Keratinocyte (primary cell): Measurements from ENCODE around the gene OR52B2.

Experiments
- CTCF ChIP-seq, 3 experiments: IDR thresholded peaks in 1 of 3; conservative IDR thresholded peaks in 1 of 3; optimal IDR thresholded peaks in 1 of 3; 2 replicates in 2 of 3; 3 replicates in 1 of 3; pipeline versions ENCODE3 to v1.5.1; 2011; ENCODE audit warnings: low read length in 3 of 3, mild to moderate bottlenecking in 3 of 3, moderate library complexity in 2 of 3, control low read depth in 1 of 3, inconsistent platforms in 1 of 3; ENCODE audit not compliant: insufficient read depth in 2 of 3; ENCODE audit errors: extremely low read depth in 1 of 3
- EZH2 ChIP-seq: IDR thresholded peaks from one replicate; pipeline ENCODE4 v1.6.1; 2012; ENCODE audit warnings: inconsistent platforms, mild to moderate bottlenecking, low read length, moderate library complexity

- TF ChIP-seq EZH2, result no peak
- no peak for TF ChIP-seq CTCF (optimal IDR thresholded peaks at IDR 0.05 in 1 of 3, IDR thresholded peaks at IDR 0.05 in 1 of 3, conservative IDR thresholded peaks at IDR 0.05 in 1 of 3; ENCODE audit: extremely low read depth in 1 of 3, insufficient read depth in 2 of 3, low read length in 3 of 3)
Observed at GRCh38 chr11:6142936-6143335, 27.2 kb downstream of the OR52B2 start.
